ENCODE measurements around the gene PLIN4.

Gene PLIN4

DNA sequence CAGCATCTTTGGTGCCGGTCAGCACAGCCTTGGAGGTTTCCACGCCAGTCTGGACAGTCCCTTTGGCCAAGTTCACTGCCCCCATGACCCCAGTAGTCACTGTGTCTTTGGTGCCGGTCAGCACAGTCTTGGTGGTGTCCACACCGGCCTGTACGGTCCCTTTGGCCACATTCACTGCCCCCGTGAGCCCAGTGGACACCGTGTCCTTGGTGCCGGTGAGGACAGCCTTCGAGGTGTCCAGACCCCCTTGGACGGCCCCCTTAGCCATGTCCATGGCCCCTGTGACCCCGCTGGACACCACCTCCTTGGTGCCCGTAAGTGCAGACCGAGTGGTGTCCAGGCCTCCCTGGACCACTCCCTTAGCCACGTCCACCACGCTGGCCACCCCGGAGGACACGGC is 5.0 kb downstream of the PLIN4 start:
- TF ChIP-seq CTCF (IDR thresholded peaks at IDR 0.05; ENCODE audit: extremely low read depth, insufficient read depth, missing control alignments), result no peak

GRCh38 chr19:4512070-4512469 is 6.2 kb downstream of the PLIN4 start:
- TF ChIP-seq CTCF (IDR thresholded peaks at IDR 0.05; ENCODE audit: extremely low read depth, insufficient read depth, missing control alignments), result no peak
- in situ Hi-C loops (cut with MboI; ENCODE audit: low pct_unique_long_range_greater_than_20kb, low sequenced_read_pairs, unreplicated experiment), result no loop called here
- no peak for DNase-seq (ENCODE audit: low spot score)

More for the DNA sequence above, 5.0 kb downstream of the PLIN4 start:
- in situ Hi-C loops (cut with MboI; ENCODE audit: low pct_unique_long_range_greater_than_20kb, low sequenced_read_pairs, unreplicated experiment), result no loop called here
- DNase-seq (ENCODE audit: low spot score), result no peak

DNA sequence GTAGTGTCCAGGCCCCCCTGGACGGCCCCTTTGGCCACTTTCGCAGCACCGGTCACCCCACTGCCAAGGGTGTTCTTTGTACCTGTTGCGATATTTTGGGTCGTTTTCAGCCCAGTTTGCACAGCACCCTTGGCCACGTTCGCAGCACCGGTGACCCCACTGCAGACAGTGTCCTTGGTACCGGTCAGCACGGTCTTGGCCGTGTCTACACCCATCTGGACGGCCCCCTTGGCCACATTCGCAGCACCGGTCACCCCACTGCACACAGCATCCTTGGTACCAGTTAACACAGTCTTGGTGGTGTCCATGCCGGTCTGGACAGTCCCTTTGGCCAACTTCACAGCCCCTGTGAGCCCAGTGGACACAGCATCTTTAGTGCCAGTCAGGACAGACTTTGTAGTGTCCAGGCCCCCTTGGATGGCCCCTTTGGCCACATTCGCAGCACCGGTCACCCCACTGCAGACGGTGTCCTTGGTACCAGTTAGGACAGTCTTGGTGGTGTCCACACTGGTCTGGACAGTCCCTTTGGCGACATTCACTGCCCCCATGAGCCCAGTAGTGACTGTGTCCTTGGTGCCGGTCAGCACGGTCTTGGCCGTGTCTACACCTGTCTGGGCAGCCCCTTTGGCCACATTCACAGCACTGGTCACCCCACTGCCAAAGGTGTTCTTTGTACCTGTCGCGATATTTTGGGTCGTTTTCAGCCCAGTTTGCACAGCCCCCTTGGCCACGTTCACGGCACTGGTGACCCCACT is 6.8 kb downstream of the PLIN4 start:
- TF ChIP-seq CTCF (IDR thresholded peaks at IDR 0.05; ENCODE audit: extremely low read depth, insufficient read depth, missing control alignments), result no peak
- in situ Hi-C loops (cut with MboI; ENCODE audit: low pct_unique_long_range_greater_than_20kb, low sequenced_read_pairs, unreplicated experiment), result no loop called here

GRCh38 chr19:4510435-4511255 is 7.6 kb downstream of the PLIN4 start:
- no peak for TF ChIP-seq CTCF (IDR thresholded peaks at IDR 0.05; ENCODE audit: extremely low read depth, insufficient read depth, missing control alignments)
- in situ Hi-C loops (cut with MboI; ENCODE audit: low pct_unique_long_range_greater_than_20kb, low sequenced_read_pairs, unreplicated experiment), result no loop called here
- no peak for DNase-seq (ENCODE audit: low spot score)

More for the DNA sequence above, 6.8 kb downstream of the PLIN4 start:
- DNase-seq (ENCODE audit: low spot score), result no peak

- in situ Hi-C loops (cut with MboI; ENCODE audit: low pct_unique_long_range_greater_than_20kb, low sequenced_read_pairs, unreplicated experiment), result no loop called here
- no peak for DNase-seq (ENCODE audit: low spot score)
- no peak for TF ChIP-seq CTCF (IDR thresholded peaks at IDR 0.05; ENCODE audit: extremely low read depth, insufficient read depth, missing control alignments)
Observed at GRCh38 chr19:4508698-4509097, 9.6 kb downstream of the PLIN4 start.

GRCh38 chr19:4507804-4508203 is 10.5 kb downstream of the PLIN4 start:
- no peak for DNase-seq (ENCODE audit: low spot score)
- TF ChIP-seq CTCF (IDR thresholded peaks at IDR 0.05; ENCODE audit: extremely low read depth, insufficient read depth, missing control alignments), result no peak
- in situ Hi-C loops (cut with MboI; ENCODE audit: low pct_unique_long_range_greater_than_20kb, low sequenced_read_pairs, unreplicated experiment), result no loop called here

Measured in GM13977 (cell line).